HG02623 (cell line): ENCODE results near the gene ERC2.

Experiments
- ATAC-seq: cut with Tn5 transposase; IDR thresholded peaks from one replicate; pipeline ENCODE4 v1.9.1; 2021; ENCODE audit warnings: moderate library complexity; ENCODE audit not compliant: unreplicated experiment

The ERC2 gene

GRCh38 chr3:56370991-56371775 lies 97.1 kb downstream of the ERC2 start:
- ATAC-seq, result no peak

GRCh38 chr3:56369914-56370313 lies 98.4 kb downstream of the ERC2 start:
- ATAC-seq, result no peak

- no peak for ATAC-seq
Observed at GRCh38 chr3:56368846-56369245, 99.4 kb downstream of the ERC2 start.

GRCh38 chr3:56366641-56367162 lies 101.6 kb downstream of the ERC2 start:
- ATAC-seq, result no peak

- ATAC-seq, result no peak
Observed at GRCh38 chr3:56365905-56366640, 102.2 kb downstream of the ERC2 start.

- no peak for ATAC-seq
Observed at GRCh38 chr3:56364665-56365064, 103.6 kb downstream of the ERC2 start.

GRCh38 chr3:56363720-56364119 lies 104.5 kb downstream of the ERC2 start:
- no peak for ATAC-seq

- no peak for ATAC-seq
Observed at GRCh38 chr3:56361731-56362130, 106.5 kb downstream of the ERC2 start.

- no peak for ATAC-seq
Observed at GRCh38 chr3:56357266-56357665, 111.0 kb downstream of the ERC2 start.

- ATAC-seq, result no peak
Observed at GRCh38 chr3:56356808-56357207, 111.5 kb downstream of the ERC2 start.

- ATAC-seq, result no peak
Observed at GRCh38 chr3:56355570-56356185, 112.6 kb downstream of the ERC2 start.

- ATAC-seq, result no peak
Observed at GRCh38 chr3:56351537-56351936, 116.7 kb downstream of the ERC2 start.

GRCh38 chr3:56347219-56347871 lies 120.9 kb downstream of the ERC2 start:
- no peak for ATAC-seq

GRCh38 chr3:56342475-56342874 lies 125.8 kb downstream of the ERC2 start:
- ATAC-seq, result no peak

- no peak for ATAC-seq
Observed at GRCh38 chr3:56339671-56340070, 128.6 kb downstream of the ERC2 start.

- no peak for ATAC-seq
Observed at GRCh38 chr3:56339244-56339643, 129.0 kb downstream of the ERC2 start.

GRCh38 chr3:56336023-56336422 lies 132.2 kb downstream of the ERC2 start:
- ATAC-seq, result no peak

GRCh38 chr3:56324473-56324872 lies 143.8 kb downstream of the ERC2 start:
- no peak for ATAC-seq

GRCh38 chr3:56323986-56324420 lies 144.3 kb downstream of the ERC2 start:
- ATAC-seq, result no peak

GRCh38 chr3:56322862-56323261 lies 145.4 kb downstream of the ERC2 start:
- no peak for ATAC-seq

GRCh38 chr3:56321892-56322291 lies 146.4 kb downstream of the ERC2 start:
- ATAC-seq, result no peak
